ENCODE data around the gene ADAMTS17. TPM values are rescaled to one million over a fixed set of nuclear protein-coding genes. Genes with fewer than 3 reads are reported as not detected.
A peak's percentile ranks its signal among the peaks of the same experiment; 100 is the strongest.

ADAMTS17 gene
- total RNA-seq, 1 experiment from 2014 or later = 7.7 TPM

DNA sequence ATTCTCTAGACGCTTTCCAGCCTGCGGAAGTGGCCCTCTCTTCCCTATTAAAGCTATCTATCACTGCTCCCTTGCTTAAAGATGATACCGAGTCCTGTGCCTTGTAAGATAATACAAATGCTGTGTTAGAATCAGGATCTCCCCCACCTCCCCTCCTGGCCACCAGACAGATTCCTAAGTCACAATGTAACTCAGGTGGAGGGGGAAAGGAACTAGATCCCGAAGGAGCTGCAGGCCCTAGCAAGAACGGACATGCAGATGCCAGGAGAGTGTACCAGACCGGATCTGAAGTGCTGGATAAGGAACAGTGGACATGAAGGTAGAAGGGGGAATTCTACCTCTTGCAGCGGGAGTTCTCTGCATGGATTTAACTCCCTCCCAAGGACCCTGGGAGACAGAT is 377.8 kb downstream of the ADAMTS17 start:
- POLR2A ChIA-PET = interaction anchor here (0.9 to 1.4 kb wide), 3 partner anchors 17 to 34 kb away, joined by 3 to 6 read pairs (median 3); no protein-coding TSS in a partner anchor
- no peaks in the 10 kb centered on the region for H3K27me3 Mint-ChIP-seq (ENCODE audit: insufficient read depth, unreplicated experiment)
- DNase-seq (ENCODE audit: unreplicated experiment) = no peak
- H3K36me3 Mint-ChIP-seq (ENCODE audit: insufficient read depth, unreplicated experiment) = no peaks in the 10 kb centered on the region
- CTCF ChIA-PET = interaction anchor here (0.5 to 2.2 kb wide), 3 partner anchors 20 to 375 kb away, joined by 3 to 5 read pairs (median 3); no protein-coding TSS in a partner anchor
- H3K4me3 Mint-ChIP-seq (ENCODE audit: unreplicated experiment) = no peak overlapping the region
- TF ChIP-seq, protein P1, sequence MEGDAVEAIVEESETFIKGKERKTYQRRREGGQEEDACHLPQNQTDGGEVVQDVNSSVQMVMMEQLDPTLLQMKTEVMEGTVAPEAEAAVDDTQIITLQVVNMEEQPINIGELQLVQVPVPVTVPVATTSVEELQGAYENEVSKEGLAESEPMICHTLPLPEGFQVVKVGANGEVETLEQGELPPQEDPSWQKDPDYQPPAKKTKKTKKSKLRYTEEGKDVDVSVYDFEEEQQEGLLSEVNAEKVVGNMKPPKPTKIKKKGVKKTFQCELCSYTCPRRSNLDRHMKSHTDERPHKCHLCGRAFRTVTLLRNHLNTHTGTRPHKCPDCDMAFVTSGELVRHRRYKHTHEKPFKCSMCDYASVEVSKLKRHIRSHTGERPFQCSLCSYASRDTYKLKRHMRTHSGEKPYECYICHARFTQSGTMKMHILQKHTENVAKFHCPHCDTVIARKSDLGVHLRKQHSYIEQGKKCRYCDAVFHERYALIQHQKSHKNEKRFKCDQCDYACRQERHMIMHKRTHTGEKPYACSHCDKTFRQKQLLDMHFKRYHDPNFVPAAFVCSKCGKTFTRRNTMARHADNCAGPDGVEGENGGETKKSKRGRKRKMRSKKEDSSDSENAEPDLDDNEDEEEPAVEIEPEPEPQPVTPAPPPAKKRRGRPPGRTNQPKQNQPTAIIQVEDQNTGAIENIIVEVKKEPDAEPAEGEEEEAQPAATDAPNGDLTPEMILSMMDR (IDR thresholded peaks at IDR 0.05; ENCODE audit: unreplicated experiment) = no peak
- no peaks in the 10 kb centered on the region for H3K9me3 Mint-ChIP-seq (ENCODE audit: unreplicated experiment)
- intact Hi-C loops (cut with micrococcal nuclease) = loop anchor here (10.0 kb wide), 1 partner anchor 641 kb away; the partner anchor contains the start of genes ASB7 and LINS1
- H3K4me1 Mint-ChIP-seq (ENCODE audit: insufficient read depth, unreplicated experiment) = peaks cover 22% of the 10 kb centered on the region
- BruUV-seq (replicated peaks) = no TSS peak
- H3K27ac Mint-ChIP-seq (ENCODE audit: low read depth, unreplicated experiment) = no peak overlapping the region

- Mint-ChIP-seq H3K27me3 (ENCODE audit: insufficient read depth, unreplicated experiment) (no peaks in the 10 kb centered on the region), H3K9me3 (ENCODE audit: unreplicated experiment) (no peaks in the 10 kb centered on the region), H3K4me3 (ENCODE audit: unreplicated experiment) (no peak overlapping the region), H3K36me3 (ENCODE audit: insufficient read depth, unreplicated experiment) (no peaks in the 10 kb centered on the region), H3K27ac (ENCODE audit: low read depth, unreplicated experiment) (no peak overlapping the region), H3K4me1 (ENCODE audit: insufficient read depth, unreplicated experiment) (peaks cover 19% of the 10 kb centered on the region)
- intact Hi-C loops (cut with micrococcal nuclease) = loop anchor here (10.0 kb wide), 1 partner anchor 642 kb away; the partner anchor contains the start of genes ASB7 and LINS1
- DNase-seq (ENCODE audit: unreplicated experiment) = peak; percentile 81
- POLR2A ChIA-PET = interaction anchor here (0.7 to 1.4 kb wide), 5 partner anchors 12 to 152 kb away, joined by 3 to 6 read pairs (median 3); no protein-coding TSS in a partner anchor
- CTCF ChIA-PET = interaction anchor here (0.6 to 2.2 kb wide), 2 partner anchors 145 to 376 kb away, joined by 3 to 5 read pairs; no protein-coding TSS in a partner anchor
- TF ChIP-seq, protein P1 (IDR thresholded peaks at IDR 0.05; ENCODE audit: unreplicated experiment) = no peak
- no TSS peak for BruUV-seq (replicated peaks)
Observed at GRCh38 chr15:99963096-99963825, 378.5 kb downstream of the ADAMTS17 start.

GRCh38 chr15:99962006-99962561 is 379.7 kb downstream of the ADAMTS17 start:
- TF ChIP-seq, protein P1 (IDR thresholded peaks at IDR 0.05; ENCODE audit: unreplicated experiment) = no peak
- BruUV-seq (replicated peaks) = no TSS peak
- Mint-ChIP-seq H3K9me3 (ENCODE audit: unreplicated experiment) (no peaks in the 10 kb centered on the region), H3K36me3 (ENCODE audit: insufficient read depth, unreplicated experiment) (no peaks in the 10 kb centered on the region), H3K27me3 (ENCODE audit: insufficient read depth, unreplicated experiment) (no peaks in the 10 kb centered on the region), H3K4me1 (ENCODE audit: insufficient read depth, unreplicated experiment) (peaks cover 11% of the 10 kb centered on the region), H3K27ac (ENCODE audit: low read depth, unreplicated experiment) (no peak overlapping the region), H3K4me3 (ENCODE audit: unreplicated experiment) (no peak overlapping the region)
- ChIA-PET POLR2A (interaction anchor here (1.6 kb wide), 1 partner anchor 16 kb away, joined by 4 read pairs; no protein-coding TSS in a partner anchor), CTCF (interaction anchor here (0.6 to 2.2 kb wide), 5 partner anchors 10 to 612 kb away, joined by 3 to 5 read pairs (median 3); no protein-coding TSS in a partner anchor)
- intact Hi-C loops (cut with micrococcal nuclease) = loop anchor here (10.0 kb wide), 1 partner anchor 643 kb away; the partner anchor contains the start of genes ASB7 and LINS1
- DNase-seq (ENCODE audit: unreplicated experiment) = no peak

- TF ChIP-seq, protein P1 (IDR thresholded peaks at IDR 0.05; ENCODE audit: unreplicated experiment) = no peak
- POLR2A ChIA-PET = interaction anchor here (1.6 kb wide), 1 partner anchor 17 kb away, joined by 4 read pairs; no protein-coding TSS in a partner anchor
- Mint-ChIP-seq H3K9me3 (ENCODE audit: unreplicated experiment) (no peaks in the 10 kb centered on the region), H3K36me3 (ENCODE audit: insufficient read depth, unreplicated experiment) (no peaks in the 10 kb centered on the region), H3K27me3 (ENCODE audit: insufficient read depth, unreplicated experiment) (no peaks in the 10 kb centered on the region), H3K4me1 (ENCODE audit: insufficient read depth, unreplicated experiment) (peaks cover 15% of the 10 kb centered on the region), H3K27ac (ENCODE audit: low read depth, unreplicated experiment) (no peak overlapping the region), H3K4me3 (ENCODE audit: unreplicated experiment) (no peak overlapping the region)
- CTCF ChIA-PET = interaction anchor here (0.7 to 1.2 kb wide), 3 partner anchors 9 to 377 kb away, joined by 4 read pairs; no protein-coding TSS in a partner anchor
- no TSS peak for BruUV-seq (replicated peaks)
- DNase-seq (ENCODE audit: unreplicated experiment) = peak; percentile 53
- intact Hi-C loops (cut with micrococcal nuclease) = loop anchor here (10.0 kb wide), 1 partner anchor 644 kb away; the partner anchor contains the start of genes ASB7 and LINS1
Observed at GRCh38 chr15:99961011-99961441, 380.7 kb downstream of the ADAMTS17 start.

Data from MCF 10A (cell line).